ENCODE measurements around the gene RNF152.

- TF ChIP-seq SP7 (tag by site-specific recombination; IDR thresholded peaks at IDR 0.05), result no peak
- no peak for TF ChIP-seq ZSCAN18 (tag by site-specific recombination; IDR thresholded peaks at IDR 0.05)
- TF ChIP-seq ZNF654 (tag by site-specific recombination; IDR thresholded peaks at IDR 0.05; ENCODE audit: low read depth), result no peak
- TF ChIP-seq ZNF426 (tag by site-specific recombination; IDR thresholded peaks at IDR 0.05), result no peak
- TF ChIP-seq ZNF791 (tag by site-specific recombination; IDR thresholded peaks at IDR 0.05), result no peak
- TF ChIP-seq TRIM28 (IDR thresholded peaks at IDR 0.05; ENCODE audit: borderline replicate concordance, low read length), result no peak
- no peak for TF ChIP-seq ZNF175 (tag by site-specific recombination; IDR thresholded peaks at IDR 0.05)
- no peak for TF ChIP-seq CTCF (tag by site-specific recombination; IDR thresholded peaks at IDR 0.05)
These were observed 48.1 kb downstream of the RNF152 start for GRCh38 chr18:61844726-61845125.

Data from HEK293 (cell line).